Hematopoietic multipotent progenitor cell treated with erythropoietin and hydrocortisone succinate and interleukin-3 and kit ligand, for 6 days (in vitro differentiated cells): ENCODE data around the gene SUSD4.

Experiments
- DNase-seq: peaks from one replicate; pipeline ENCODE4 v3.0.0-alpha.2; 2015

SUSD4 gene

DNA sequence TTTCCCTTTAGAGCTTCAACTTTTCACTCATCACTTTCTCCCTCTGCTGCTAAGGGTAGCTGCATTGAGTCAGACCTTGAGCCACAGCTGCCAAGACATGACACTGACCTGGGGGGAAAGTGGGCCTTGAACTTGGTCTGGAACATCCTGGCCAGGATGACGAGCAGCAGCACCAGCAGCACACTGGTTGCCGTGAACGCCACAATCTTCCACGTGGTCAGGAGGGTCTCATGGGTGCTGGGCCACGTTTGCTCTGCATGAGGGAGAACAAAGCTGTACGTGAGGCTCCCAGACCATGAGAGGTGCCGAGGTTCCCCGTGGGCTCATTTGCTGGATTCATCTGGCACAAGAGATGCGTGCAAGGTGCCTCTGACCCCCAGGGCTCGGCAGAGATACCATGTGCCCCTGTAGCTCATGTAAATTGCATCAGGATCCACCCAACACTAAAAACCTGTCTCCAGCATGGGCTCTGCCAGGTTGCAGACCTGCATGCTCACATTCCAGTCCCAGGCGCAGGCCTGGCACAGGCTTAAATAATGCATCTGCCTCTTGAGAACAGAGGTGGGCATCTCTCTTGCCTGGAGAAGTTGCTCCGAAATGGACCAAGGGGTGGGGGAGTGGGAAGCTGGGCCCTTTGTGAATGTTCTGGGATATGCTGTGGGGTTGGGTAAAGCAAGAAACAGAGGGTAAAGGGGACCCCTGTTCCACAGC is 136.3 kb downstream of the SUSD4 start:
- no peak for DNase-seq

DNA sequence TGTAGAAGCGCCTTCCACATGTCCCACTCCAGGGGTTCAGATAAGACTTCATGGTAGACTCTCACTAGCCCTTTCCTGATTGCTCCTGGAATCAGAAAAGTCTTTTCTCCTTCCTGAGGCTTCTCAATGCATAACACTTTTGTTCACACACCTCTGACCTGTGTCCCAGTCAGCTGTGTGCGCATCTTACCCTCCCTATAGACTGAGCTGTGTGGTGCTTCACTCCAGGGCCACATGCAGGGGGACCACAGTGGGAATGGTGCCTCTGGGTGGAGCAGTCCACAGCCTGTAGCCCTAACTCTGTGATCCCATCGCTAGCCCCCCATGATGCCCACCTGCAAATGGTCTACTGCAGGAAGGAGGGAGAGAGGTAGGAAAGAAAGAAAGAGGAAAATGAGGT is 136.9 kb downstream of the SUSD4 start:
- DNase-seq, result no peak

DNA sequence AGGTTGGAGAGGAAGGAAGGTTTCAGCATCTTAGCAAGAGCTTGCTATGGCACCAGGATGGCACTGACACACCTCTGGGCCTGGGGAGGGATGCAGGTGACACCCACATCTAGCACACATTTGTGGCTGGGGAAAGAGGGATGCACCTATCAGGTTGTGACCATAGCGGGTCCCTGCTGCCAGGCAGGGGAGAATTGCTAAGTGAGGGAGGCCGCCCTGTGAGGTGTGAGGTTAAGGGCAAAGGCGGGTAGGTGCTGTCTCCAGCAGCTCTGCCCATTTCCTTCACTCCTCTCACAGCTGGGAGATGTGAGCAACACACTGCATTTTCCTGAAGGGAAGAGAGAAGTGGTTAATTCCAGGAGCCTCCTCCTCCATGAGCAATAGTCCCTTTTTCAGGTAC is 137.7 kb downstream of the SUSD4 start:
- no peak for DNase-seq

DNA sequence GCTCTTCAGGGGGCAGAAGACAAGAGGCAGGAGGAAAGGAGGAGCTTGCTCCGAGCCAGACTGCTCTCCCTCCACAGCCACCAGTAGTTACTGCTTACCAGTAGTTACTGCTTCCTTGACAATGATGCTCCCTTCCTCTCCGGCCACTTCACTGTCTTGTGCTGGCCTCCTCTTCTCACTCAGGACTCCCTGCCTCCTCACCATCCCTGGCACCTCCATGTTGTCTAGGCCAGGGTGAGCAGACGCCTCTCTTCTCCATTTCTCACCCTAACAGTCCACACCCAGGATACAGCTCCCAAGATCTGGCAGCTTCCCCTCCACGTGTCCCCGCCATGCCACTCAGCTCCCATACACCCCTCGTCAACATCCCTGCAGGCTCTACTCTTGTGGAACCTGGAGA is 138.5 kb downstream of the SUSD4 start:
- DNase-seq, result no peak

DNA sequence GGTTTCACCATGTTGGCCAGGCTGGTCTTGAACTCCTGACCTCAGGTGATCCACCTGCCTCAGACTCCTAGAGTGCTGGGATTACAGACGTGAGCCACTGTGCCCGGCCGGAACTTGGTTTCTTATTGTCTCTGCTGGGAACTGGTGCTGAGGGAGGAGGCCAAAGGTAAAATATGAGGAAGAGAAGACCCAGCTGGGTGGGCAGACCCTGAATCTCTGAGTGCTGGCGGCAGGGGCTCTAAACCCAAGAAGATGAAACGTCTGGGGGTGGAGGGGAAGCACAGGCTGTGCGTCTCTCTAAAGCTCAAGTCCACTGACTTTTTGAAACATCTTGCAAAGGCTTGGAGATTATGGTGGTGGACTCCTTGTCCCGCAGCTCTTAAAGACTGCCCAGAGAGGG is 138.9 kb downstream of the SUSD4 start:
- DNase-seq, result no peak

DNA sequence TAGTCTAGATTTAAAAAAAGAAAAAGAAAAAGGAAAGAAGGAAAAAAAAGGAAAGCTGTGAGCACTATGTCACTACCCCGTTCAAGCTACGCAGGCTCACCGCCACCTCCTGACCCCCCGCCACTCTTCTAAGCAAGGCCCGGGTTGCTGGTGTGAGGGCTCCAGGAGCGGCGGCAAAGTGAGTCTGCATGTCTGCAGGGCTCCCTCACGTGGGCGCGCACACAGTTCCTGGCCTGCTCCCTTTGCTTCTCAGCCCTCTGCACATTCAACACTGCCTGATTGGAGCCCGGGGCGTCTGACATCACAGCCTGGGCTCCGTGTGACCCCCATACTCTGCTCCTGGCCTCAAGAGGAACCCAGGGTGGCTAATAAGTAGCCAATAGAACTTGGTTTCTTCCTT is 139.5 kb downstream of the SUSD4 start:
- no peak for DNase-seq

DNA sequence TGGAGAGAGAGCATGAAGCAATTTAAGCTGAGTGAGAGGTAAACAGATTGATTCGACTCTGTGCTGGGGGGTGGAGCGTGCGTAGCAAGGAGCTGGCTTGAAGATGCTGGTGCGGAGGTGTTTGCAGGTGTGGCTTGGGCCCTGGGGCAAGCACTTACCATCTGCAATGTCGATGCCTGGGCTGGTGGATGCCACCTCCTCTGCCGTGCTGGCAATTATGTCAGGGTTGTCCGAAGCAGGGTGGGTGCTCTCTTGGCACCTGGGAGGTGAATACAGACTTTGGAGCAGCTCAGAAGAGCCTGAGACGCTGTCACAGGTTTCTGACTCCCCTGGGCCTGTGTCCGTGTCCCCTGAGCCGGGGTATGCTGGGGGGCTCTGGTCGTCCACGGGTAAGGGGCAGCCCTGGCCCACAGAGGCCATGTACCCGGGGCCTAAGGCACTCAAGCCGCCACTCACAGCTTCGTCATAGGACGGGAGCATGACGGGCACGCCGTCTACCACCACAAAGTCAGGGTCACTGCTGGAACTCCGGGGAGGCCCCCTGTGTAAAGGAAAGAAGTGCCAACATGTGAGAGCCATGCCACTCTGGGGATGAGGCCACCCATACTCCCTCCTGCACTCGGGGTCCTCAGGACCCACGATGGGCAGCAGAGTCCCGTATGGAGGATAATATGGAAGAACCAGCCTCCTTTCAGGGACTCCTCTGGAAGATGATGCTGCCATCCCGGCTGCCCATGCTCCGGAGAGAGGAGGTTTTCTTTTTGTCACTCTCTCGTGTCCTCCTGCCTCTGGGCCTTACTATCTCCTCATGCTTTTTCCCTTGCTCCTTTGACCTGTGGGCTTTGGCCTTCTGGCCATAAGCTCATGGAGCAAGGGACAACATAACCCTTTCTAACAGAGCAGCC is 140.6 kb downstream of the SUSD4 start:
- DNase-seq, result no peak

DNA sequence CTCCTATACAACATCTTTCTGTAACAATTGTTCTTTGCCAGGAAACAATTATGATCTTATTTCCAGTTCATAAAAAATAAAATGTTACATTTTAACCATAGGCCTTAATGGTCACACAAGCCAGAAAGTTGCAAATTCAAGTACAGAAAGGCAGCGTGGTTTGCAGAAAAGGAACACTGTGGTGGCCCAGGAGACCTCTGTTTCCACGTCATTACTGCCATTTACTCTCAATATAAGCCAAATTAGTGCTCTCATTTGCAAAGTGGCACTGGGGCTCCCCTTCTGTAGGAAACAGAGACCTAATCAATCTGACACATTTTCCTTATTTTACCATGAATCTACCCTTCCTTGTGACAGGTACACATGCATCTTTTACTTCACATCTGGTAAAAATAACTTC is 141.6 kb downstream of the SUSD4 start:
- DNase-seq, result no peak

DNA sequence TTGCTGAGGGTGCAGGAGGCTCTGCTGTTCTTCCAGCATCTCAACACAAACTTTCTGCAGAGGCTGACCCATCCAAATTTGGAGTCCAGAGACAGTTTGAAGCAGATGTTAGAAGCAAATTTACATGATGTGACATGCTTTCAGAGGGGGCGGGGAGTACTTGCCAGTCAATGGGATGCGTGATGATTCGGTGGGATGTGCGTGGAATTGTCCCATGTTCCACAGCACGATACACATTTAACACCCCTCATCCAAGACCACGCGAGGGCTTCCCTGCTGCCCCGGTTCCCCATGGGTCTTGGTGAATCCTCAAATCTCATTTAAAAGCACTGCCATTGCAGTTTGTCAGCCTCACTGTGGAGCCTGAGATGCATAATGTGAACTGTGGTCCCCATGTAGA is 142.3 kb downstream of the SUSD4 start:
- DNase-seq, result no peak

DNA sequence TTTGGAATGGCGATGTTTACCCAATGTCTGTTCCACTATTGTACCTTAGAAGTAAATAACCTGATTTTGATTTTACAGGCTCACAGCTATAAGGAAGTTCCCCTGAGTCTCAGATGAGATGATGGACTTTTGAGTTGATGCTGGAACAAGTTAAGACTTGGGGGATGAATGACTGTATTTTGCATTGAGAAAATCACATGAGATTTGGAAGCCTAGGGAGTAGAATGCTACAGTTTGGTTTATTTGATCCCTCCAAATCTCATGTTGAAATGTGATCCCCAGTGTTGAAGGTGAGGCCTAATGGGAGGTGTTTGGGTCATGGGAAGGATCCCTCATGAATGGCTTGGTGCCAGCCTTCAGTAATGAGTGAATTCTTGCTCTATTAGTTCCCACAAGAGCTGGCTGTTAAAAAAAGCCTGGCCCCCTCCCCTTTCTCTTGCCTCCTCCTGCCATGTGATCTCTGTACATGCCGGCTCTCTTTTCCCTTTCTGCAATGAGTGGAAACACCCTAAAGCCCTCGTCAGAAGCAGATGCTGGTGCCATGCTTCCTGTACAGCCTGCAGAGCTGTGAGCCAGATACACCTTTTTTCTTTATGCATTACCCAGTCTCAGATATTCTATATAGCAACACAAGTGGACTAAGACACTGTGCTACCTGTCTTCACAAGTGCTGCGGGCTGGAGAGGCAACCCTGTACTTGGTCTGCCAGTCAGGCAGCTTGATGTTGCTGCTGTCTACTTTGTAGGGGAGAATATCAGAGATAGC is 143.9 kb downstream of the SUSD4 start:
- DNase-seq, result no peak

DNA sequence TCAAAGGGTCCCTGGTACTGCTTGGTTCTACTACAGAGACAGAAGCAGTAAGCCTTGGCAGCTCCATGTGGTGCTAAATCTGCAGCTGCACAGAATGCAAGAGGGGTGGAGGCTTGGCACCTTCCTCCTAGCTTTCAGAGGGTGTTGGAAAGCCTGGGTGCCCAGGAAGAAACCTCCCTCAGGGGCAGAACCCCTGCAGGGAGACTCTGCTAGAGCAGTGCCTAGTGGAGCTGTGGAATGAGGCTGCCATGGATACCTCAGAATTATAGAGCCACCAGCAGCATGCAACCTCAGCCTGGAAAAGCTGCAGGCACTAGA is 144.7 kb downstream of the SUSD4 start:
- no peak for DNase-seq

DNA sequence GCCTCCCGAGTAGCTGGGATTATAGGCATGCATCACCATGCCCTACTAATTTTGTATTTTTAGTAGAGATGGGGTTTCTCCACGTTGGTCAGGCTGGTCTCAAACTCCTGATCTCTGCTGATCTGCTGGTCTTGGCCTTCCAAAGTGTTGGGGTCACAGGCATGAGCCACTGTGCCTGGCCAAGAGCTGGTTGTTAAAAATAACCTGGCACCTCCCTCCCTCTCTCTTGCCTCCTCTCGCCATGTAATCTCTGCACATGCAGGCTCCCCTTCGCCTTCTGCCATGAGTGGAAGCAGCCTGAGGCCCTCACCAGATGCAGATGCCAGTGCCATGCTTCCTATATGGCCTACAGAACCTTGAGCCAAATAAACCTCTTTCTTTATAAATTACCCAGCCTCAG is 146.2 kb downstream of the SUSD4 start:
- no peak for DNase-seq

DNA sequence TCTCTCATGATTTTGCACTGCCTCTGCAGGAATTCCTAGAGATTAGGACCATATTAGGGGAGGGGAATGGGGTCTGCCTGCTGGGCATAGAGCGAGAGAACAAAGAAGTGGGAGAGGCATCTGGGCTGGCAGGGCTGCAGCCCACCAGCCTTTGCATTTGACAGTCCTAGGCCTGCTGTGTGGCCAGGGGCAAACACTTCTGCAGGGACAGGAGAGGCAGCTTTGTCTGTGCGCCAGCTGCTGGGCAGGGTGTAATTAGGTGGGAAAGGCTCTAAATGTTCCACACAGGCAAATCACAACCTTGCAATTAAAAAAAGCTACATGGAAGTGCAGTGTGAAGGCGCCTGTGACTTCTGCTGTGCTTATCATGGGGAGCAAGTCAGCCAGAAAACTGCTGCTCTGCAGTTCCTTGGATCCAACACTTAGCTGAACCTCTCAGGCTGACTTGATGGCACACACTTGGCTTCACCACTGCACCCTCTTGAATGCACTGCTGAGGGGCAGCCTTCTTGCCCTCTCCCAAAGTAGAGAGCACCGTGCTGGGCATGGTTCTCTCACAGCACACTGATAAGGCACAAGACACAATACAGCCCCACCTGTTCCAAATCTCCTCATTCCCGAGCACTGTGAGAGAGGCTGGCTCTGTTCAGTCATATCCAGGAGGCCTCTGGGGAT is 147.3 kb downstream of the SUSD4 start:
- no peak for DNase-seq

DNA sequence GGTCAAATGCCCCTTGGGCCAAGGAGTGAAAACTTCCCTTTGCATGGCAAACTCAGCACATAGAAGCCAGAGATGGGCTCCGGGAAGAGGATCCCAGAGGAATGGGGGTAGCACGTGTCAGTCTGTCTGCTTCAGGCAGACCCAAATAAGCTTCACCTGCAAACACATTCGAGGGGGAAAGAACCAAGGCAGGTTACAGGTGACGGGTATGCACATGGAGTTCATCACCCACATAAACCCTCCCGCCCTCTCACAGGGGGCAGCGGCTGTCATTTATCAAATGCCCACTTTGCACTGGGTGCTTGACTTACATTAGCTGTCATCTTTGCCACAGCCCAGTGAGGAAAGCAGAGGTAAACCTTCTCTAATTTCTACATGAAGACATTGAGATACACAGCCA is 147.9 kb downstream of the SUSD4 start:
- DNase-seq, result no peak

DNA sequence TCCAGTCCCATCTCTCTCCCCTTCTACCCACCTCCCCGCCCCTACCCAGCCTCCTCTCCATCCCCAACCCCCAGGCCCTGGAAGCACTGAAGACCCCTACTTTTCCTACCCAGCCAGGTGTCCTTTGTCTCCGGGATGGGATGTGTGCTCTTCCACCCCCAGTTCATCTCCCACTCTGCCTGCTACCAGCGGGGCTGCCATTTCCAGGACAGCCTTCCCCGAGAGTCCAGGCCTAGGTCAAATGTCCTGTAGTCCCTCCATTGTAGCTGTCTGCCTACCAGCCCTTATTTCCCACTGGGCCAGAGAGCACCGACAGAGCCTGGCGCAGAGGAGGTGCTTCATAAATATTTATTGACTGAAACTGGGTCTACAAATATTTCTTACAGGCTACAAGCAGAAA is 148.9 kb downstream of the SUSD4 start:
- no peak for DNase-seq

DNA sequence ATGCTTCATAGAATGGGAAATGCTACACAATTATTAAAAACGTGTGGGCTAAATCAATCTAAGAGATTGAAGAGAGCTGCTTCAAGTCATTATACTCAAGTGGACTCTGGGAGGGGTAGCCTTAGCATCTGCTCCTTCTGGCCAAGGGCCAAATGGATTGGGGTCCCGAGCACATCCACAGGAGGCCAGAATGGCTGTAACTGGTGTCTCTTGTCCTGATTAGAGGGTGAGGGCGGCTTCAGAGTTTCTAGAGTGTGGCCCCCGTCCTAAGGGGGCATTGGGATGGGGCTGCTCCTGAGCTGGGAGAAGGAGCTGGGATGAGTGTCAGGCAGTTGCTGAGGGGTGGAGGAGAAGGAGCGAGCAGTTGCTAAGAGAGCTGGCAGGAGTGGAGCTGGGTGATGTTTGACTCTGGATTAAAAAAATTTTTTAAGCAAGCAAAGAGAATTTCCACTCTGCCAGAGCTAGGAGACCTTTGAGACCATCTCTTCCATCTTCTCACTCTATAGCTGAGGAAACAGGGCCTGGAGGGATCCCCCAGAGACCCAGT is 149.6 kb downstream of the SUSD4 start:
- no peak for DNase-seq

DNA sequence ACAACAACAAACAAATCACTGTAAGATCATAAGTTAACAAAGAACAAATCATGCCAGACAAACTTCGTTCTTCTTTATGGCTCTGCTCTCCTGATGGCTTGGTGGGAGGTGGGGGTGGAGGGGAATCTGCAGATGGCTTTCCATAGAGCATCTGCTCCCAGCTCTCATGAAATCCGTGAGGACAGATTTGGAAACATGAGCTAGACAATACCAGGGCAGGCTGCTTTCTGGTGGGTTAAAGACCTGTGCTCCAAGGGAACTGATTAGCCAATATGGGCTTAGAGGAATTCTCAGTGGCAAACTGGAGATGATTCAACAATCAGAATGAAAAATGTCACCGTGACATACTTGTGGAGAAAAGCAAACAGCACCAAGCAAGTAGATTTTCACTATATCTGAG is 151.5 kb downstream of the SUSD4 start:
- DNase-seq, result no peak

DNA sequence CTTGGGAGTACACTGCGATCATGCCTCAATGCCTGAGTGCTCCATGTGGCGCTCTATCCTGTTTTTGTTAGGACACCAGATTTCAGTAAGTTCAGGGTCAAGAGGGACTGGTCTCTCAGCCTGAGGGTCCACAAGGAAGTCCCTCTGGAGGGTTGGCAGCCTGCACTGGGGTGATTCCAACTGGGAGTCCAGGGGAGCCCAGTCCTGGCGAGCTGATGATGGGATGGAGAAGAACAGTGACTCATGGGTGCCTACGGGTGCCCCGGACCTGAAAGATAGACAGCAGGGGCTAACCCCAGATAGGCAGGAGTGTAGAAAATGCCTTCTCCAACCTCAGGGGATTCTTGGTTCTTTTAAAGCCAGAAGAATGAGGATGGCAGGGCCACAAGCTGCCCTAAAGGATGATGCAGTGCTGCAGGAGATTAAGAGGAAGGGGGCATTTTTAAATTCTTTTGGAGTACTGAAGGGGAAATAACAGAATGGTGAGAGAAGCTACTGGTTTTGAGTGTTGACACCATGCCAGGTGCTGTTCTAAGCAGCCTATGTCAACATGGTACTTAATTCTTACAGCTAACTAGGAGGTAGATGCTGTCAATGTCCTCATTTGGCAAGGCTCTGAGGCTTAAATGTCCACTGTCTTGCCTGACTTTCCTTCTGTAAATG is 152.5 kb downstream of the SUSD4 start:
- DNase-seq, result no peak

DNA sequence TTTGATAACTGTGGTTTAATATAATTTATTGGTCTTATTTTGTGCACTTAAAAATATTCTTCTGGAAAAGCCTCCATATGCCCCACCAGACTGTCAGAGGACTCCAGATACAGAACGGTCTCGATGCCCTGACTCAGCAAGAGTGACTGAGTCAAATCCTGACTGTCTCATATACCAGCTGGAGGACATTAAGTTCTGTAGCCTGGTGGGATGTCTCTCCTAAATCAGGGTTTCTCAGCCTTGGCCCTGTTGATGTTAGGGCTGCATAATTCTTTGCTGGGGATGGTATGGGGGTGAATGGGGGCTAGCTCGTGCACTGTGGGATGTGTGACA is 153.2 kb downstream of the SUSD4 start:
- no peak for DNase-seq

DNA sequence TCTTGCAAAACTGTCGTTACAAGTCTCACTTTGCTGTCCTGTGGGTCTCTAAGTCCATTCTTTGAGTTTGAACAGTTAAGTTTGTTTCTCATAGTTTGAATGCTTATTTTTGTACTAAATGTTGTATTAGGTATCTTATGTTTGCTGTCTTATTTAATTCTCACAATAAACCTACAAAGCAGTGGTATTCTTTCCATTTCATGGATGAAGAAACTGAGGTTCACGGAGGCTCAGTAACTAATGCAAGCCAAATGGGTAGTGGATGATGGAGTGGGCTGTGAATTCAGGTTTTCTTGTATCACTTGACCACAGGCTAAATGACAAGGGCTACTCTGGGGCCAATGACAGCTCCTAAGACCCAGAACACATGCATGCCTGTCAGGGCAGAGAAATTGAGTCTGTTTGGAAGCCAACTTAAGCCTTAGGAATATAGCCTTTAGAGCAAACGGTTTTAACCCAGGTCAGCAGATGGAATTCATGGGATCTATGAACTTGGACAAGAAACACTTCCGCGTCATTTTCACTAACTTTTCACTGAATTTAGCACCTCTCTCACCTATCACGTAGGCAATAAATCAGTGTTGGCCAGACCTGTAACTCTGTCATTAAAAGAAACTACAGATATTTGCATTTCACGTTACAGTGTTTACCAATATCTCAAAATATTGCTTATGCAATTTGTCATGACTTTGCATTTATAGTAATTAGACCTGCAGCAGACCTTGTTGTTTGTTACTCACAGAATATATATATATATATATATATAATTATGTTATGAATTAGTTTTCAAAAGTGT is 153.8 kb downstream of the SUSD4 start:
- no peak for DNase-seq

DNA sequence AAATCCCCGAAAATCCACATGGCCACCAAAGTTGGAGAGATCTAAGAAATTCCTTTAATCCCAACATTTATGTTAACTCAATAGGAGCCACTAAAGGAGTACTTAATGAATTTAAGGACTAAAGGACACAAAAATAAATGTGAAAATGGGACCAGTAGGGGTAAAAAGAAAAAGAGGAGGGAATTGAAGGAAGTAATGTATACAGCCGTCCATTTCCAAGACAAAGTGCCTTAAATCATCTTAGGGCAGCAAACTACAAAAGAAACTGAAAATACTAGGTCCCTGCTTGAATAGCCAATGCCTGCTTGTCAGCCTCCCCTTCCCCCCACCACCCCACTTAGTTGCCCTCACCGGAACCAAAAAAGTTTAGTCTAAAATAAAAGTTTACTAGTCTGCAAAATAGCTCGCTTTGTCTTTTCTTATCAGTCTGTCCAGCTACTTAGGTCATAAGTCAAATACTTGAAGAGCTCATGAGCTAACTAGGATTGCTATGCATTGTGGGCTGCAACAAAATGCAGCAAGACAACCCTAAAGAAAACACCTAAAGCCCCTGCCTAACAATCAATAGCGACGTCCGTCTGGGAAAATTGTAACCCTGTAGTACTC is 154.6 kb downstream of the SUSD4 start:
- DNase-seq, result no peak
